K562 (cell line): Measurements from ENCODE around the gene FOXK2. TPM values are rescaled to one million over a fixed set of nuclear protein-coding genes. Genes with fewer than 3 reads are reported as not detected.

Experiments
- ATAC-seq: fragments of 200-7000 bp; cut with Tn5 transposase; 3 replicates; pipeline ENCODE4 v1.9.1; 2020; ENCODE audit warnings: moderate library complexity
- BruUV-seq: library from RNA; stranded (reverse); fragments of 400-500 nt; replicated peaks from 2 replicates; lab custom pipeline; 2021; lab: Mats Ljungman, UMichigan
- CTCF ChIA-PET: fragments of 300-600 bp; formaldehyde crosslinking; extraction: SDS; loops from one replicate; lab custom pipeline; 2021; ENCODE audit warnings: low intra/inter-chr PET ratio; lab: Yijun Ruan, JAX
- POLR2A ChIA-PET: fragments of 300-600, 350-650 bp; sonication (Branson Sonifier 250); formaldehyde crosslinking; extraction: SDS; loops from one replicate; lab custom pipeline; 2021; ENCODE audit warnings: antibody characterized with exemption, inconsistent platforms; lab: Yijun Ruan, JAX
- DNase-seq, 4 experiments: peaks; one replicate each; pipeline versions ENCODE4 v3.0.0 to v3.0.0-alpha.2; 2011 to 2018; ENCODE audit warnings: low spot score in 3 of 4, mixed read lengths in 3 of 4; ENCODE audit errors: extremely low read depth in 1 of 4
- FAIRE-seq: peaks from 2 replicates; lab custom pipeline; 2011; peaks lifted over from hg19 to GRCh38; lab: Jason Lieb, UNC
- H2AFZ ChIP-seq: 2 replicates; pipeline ENCODE4 v1.6.0; 2011; ENCODE audit warnings: low read depth, low read length, control low read depth, inconsistent platforms
- H3K27ac ChIP-seq: fragments of 200-600 bp; 3 replicates; pipeline ENCODE4 v1.8.0; 2011; ENCODE audit warnings: low read depth, mild to moderate bottlenecking, control low read depth, inconsistent platforms, low read length, moderate library complexity, mixed read lengths; ENCODE audit errors: extremely low read depth
- H3K27me3 ChIP-seq, 2 experiments: fragments of 300-600 bp in 1 of 2; 2 replicates in 1 of 2; 3 replicates in 1 of 2; pipeline versions ENCODE4 v1.6.0 to v1.8.0; 2011; ENCODE audit warnings: inconsistent platforms in 2 of 2, low read length in 2 of 2, mild to moderate bottlenecking in 1 of 2, mixed read lengths in 1 of 2, moderate library complexity in 1 of 2; ENCODE audit not compliant: control insufficient read depth in 2 of 2, insufficient read depth in 2 of 2
- H3K36me3 ChIP-seq: fragments of 300-600 bp; 3 replicates; pipeline ENCODE4 v1.8.0; 2011; ENCODE audit warnings: mild to moderate bottlenecking, low read length, inconsistent platforms; ENCODE audit not compliant: control insufficient read depth, insufficient read depth
- H3K4me1 ChIP-seq, 2 experiments: fragments of 200-600 bp in 1 of 2; replicated peaks in 1 of 2; 2 replicates in 1 of 2; 3 replicates in 1 of 2; pipeline versions ENCODE4 v1.5.1 to v1.8.0; 2011; ENCODE audit warnings: inconsistent platforms in 2 of 2, low read length in 2 of 2, mild to moderate bottlenecking in 1 of 2, mixed read lengths in 1 of 2, moderate library complexity in 1 of 2; ENCODE audit not compliant: control insufficient read depth in 2 of 2, insufficient read depth in 2 of 2
- H3K4me2 ChIP-seq: 2 replicates; pipeline ENCODE4 v1.6.1; 2011; ENCODE audit warnings: low read length, control low read depth, inconsistent platforms, mixed read lengths; ENCODE audit not compliant: insufficient read depth
- H3K4me3 ChIP-seq: fragments of 200-600 bp; sonication (generic), shearing (Covaris generic); 2 replicates; pipeline ENCODE4 v1.5.1; 2016; ENCODE audit warnings: control low read depth, inconsistent platforms
- H3K79me2 ChIP-seq: fragments of 200-600 bp; 3 replicates; pipeline ENCODE4 v1.8.0; 2011; ENCODE audit warnings: low read length, inconsistent platforms; ENCODE audit not compliant: control insufficient read depth, insufficient read depth
- H3K9ac ChIP-seq, 2 experiments: 2 replicates each; pipeline versions ENCODE4 v1.6.0 to v1.6.1; 2011; ENCODE audit warnings: low read depth in 2 of 2, low read length in 2 of 2, control low read depth in 1 of 2, inconsistent platforms in 1 of 2, mild to moderate bottlenecking in 1 of 2, mixed read lengths in 1 of 2; ENCODE audit not compliant: insufficient read depth in 1 of 2
- H3K9me1 ChIP-seq: one replicate; pipeline ENCODE4 v1.6.0; 2011; ENCODE audit warnings: inconsistent platforms, mild to moderate bottlenecking, low read length, moderate library complexity; ENCODE audit not compliant: control insufficient read depth, insufficient read depth
- H3K9me3 ChIP-seq: replicated peaks from 2 replicates; pipeline ENCODE4 v1.5.1; 2011; ENCODE audit warnings: low read depth, low read length, inconsistent platforms; ENCODE audit not compliant: control insufficient read depth, insufficient read depth
- H4K20me1 ChIP-seq: replicated peaks from 2 replicates; pipeline ENCODE4 v1.6.1; 2011; ENCODE audit warnings: low read length, inconsistent platforms, mixed read lengths; ENCODE audit not compliant: control insufficient read depth, insufficient read depth
- DIDO1 ChIP-seq: fragments of 450-650 bp; IDR thresholded peaks from 2 replicates; pipeline ENCODE4 v1.6.1; 2016; ENCODE audit warnings: low read depth, missing biosample characterization, missing genetic modification characterization
- MAFF ChIP-seq: IDR thresholded peaks from 2 replicates; pipeline ENCODE4 v1.6.1; 2012; ENCODE audit warnings: low read length, improper control_type of control experiment
- SMAD4 ChIP-seq: fragments of 250-450 bp; sonication (Bioruptor Pico); conservative IDR thresholded peaks from 2 replicates; pipeline ENCODE4 v1.8.0; 2021; ENCODE audit warnings: inconsistent platforms, mild to moderate bottlenecking, moderate library complexity
- ZMIZ1 ChIP-seq, 2 experiments: fragments of 150-350 bp in 1 of 2; IDR thresholded peaks; 2 replicates each; pipeline ENCODE4 v1.6.1; 2012 to 2016; ENCODE audit warnings: low read depth in 2 of 2, low read length in 2 of 2, mild to moderate bottlenecking in 1 of 2, moderate library complexity in 1 of 2
- WGBS: fragments of 100-300 bp; shearing (Covaris generic); methylation state at CpG from one replicate; pipeline ENCODE4 v1.1.6; 2016; ENCODE audit warnings: low coverage, mixed read lengths; ENCODE audit not compliant: insufficient coverage; ENCODE audit errors: missing lambda C conversion rate; 5-methylcytosine and 5-hydroxymethylcytosine counted together
- in situ Hi-C: fragments of 300-500 bp; cut with MboI; formaldehyde crosslinking; loops from 4 replicates; pipeline ENCODE4 v1.15.0; 2018; ENCODE audit warnings: inconsistent platforms, mixed read lengths
- intact Hi-C: fragments of 100-400 bp; cut with micrococcal nuclease; formaldehyde crosslinking; loops from 2 replicates; pipeline ENCODE4 v1.14.2; 2022
- polyA plus RNA-seq, 8 experiments: library from polyadenylated mRNA; depleted of rRNA in 4 of 8; stranded (reverse) in 5 of 8; unstranded in 3 of 8; fragments of >200 nt; fragmentation: Nextera tagmentation in 2 of 8; fragmentation: Illumina TruSeq in 1 of 8; extraction: Ambion mirVana in 2 of 8; extraction: Trizol in 1 of 8; gene quantifications; 2 replicates each; pipeline versions ENCODE4 v1.2.1 to v1.2.3, GENCODE V29; 2011 to 2014; ENCODE audit warnings: inconsistent platforms in 1 of 8, missing spikeins in 1 of 8
- total RNA-seq, 7 experiments: library from RNA; depleted of rRNA in 6 of 7; stranded (reverse); fragments of >200 nt in 6 of 7; fragmentation: Illumina TruSeq in 2 of 7; extraction: Trizol in 2 of 7; gene quantifications; 2 replicates each; pipeline versions ENCODE4 v1.2.1 to v1.2.3, GENCODE V29; 2011 to 2021; ENCODE audit warnings: low replicate concordance in 1 of 7
- TF ChIP-seq, protein P1 (sequence below), 2 experiments: fragments of 450-650 bp; IDR thresholded peaks; 2 replicates each; pipeline ENCODE4 v1.6.1; 2016; ENCODE audit warnings: mild to moderate bottlenecking in 2 of 2, borderline replicate concordance in 1 of 2, low read depth in 1 of 2, moderate library complexity in 1 of 2

Gene FOXK2
- total and polyA plus RNA-seq, 9 of the 15 experiments (the other 6 are each of a cell fraction or from before 2014, with no cell fraction given), result 3.0 to 86.0 (median 44.1) TPM

- POLR2A ChIA-PET, result interaction anchor here (1.1 to 1.9 kb wide), 2 partner anchors 9 to 11 kb away, joined by 3 to 8 read pairs; no protein-coding TSS in a partner anchor
- peaks cover 33 to 39% of the 10 kb centered on the region in 2 experiments for H3K4me1 ChIP-seq
- no peak for ATAC-seq
- no peaks in the 10 kb centered on the region for H3K9me3 ChIP-seq
- WGBS, result 88% methylated on average over 4 of the region's 4 CpGs
- FAIRE-seq, result no peak
- no peak overlapping the region for H3K9ac ChIP-seq
- no peak for DNase-seq
- no peak overlapping the region for H3K4me2 ChIP-seq
- H3K36me3 ChIP-seq, result peaks cover 46% of the 10 kb centered on the region
- no peaks in the 10 kb centered on the region for H3K27me3 ChIP-seq
- H3K9me1 ChIP-seq, result peaks cover 4% of the 10 kb centered on the region
- in situ Hi-C loops, result no loop called here
- BruUV-seq, result no TSS peak
- intact Hi-C loops, result no loop called here
- H3K79me2 ChIP-seq, result peaks cover 100% of the 10 kb centered on the region
- peaks cover 66% of the 10 kb centered on the region for H4K20me1 ChIP-seq
- no peak overlapping the region for H2AFZ ChIP-seq
- CTCF ChIA-PET, result no interaction called here
- H3K4me3 ChIP-seq, result no peak overlapping the region
- H3K27ac ChIP-seq, result 0 out of 3 replicates have a peak overlapping the region, but pooled peaks have one; percentile 9
- TF ChIP-seq MAFF, result no peak
- TF ChIP-seq SMAD4 (CRISPR knock-in tag), result no peak
- TF ChIP-seq ZMIZ1 (IDR thresholded peaks at IDR 0.05; ENCODE audit: low read depth in 2 of 2, low read length in 2 of 2), result no peak
- TF ChIP-seq, protein P1, sequence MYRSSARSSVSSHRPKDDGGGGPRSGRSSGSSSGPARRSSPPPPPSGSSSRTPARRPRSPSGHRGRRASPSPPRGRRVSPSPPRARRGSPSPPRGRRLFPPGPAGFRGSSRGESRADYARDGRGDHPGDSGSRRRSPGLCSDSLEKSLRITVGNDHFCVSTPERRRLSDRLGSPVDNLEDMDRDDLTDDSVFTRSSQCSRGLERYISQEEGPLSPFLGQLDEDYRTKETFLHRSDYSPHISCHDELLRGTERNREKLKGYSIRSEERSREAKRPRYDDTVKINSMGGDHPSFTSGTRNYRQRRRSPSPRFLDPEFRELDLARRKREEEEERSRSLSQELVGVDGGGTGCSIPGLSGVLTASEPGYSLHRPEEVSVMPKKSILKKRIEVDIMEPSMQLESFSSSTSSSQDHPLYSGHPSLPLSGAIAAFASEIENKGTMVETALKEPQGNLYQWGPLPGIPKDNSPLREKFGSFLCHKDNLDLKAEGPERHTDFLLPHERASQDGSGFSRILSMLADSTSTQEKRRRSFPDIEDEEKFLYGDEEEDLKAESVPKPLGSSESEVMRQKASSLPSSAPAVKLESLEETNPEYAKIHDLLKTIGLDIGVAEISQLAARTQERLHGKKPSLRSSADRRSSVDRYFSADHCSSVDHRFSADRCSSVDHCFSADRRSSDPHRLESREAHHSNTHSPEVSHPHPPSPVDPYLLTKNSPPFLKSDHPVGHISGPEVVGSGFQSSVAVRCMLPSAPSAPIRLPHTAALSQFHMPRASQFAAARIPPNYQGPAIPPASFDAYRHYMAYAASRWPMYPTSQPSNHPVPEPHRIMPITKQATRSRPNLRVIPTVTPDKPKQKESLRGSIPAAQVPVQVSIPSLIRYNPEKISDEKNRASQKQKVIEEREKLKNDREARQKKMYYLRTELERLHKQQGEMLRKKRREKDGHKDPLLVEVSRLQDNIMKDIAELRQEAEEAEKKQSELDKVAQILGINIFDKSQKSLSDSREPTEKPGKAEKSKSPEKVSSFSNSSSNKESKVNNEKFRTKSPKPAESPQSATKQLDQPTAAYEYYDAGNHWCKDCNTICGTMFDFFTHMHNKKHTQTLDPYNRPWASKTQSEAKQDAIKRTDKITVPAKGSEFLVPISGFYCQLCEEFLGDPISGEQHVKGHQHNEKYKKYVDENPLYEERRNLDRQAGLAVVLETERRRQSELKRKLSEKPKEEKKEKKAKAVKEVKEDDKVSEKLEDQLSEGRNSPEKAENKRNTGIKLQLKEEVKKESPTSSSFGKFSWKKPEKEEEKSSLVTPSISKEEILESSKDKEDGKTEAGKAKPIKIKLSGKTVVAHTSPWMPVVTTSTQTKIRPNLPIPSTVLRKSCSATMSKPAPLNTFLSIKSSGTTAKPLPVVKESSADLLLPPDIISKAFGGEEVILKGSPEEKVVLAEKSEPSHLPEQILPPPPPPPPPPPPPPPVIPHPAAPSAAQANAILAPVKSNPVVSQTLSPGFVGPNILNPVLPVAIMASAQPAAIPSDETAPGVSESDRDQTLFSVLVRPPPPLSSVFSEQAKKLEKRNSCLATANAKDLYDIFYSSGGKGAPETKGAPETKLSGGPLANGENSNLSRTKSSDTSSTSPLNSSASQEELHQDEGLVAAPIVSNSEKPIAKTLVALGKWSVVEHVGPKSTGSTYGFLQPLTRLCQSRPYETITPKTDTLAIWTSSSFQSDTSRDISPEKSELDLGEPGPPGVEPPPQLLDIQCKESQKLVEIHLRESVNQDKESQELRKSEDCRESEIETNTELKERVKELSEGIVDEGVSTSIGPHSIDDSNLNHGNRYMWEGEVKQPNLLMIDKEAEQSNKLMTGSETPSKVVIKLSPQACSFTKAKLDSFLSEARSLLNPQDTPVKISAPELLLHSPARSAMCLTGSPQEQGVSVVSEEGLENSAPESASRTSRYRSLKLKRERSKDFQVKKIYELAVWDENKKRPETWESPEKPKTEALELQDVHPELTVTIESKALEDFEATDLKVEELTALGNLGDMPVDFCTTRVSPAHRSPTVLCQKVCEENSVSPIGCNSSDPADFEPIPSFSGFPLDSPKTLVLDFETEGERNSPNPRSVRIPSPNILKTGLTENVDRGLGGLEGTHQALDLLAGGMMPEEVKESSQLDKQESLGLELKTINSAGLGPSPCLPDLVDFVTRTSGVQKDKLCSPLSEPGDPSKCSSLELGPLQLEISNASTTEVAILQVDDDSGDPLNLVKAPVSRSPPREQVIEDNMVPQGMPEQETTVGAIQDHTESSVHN (IDR thresholded peaks at IDR 0.05; ENCODE audit: borderline replicate concordance in 1 of 2, low read depth in 1 of 2), result no peak
- TF ChIP-seq DIDO1 (tag), result no peak
Measured at GRCh38 chr17:82525712-82526111, 6.2 kb downstream of the FOXK2 start.
